GM23248 (cell line): ENCODE data around the gene LPP.

Experiments
- EZH2 ChIP-seq: fragments of 200-600 bp; sonication (generic); IDR thresholded peaks from 2 replicates; pipeline ENCODE4 v1.6.1; 2018; ENCODE audit warnings: antibody characterized with exemption, mild to moderate bottlenecking; ENCODE audit not compliant: insufficient read depth, poor library complexity, severe bottlenecking
- EZH2phosphoT487 ChIP-seq: fragments of 200-600 bp; sonication (generic); IDR thresholded peaks from 2 replicates; pipeline ENCODE4 v1.6.1; 2018; ENCODE audit warnings: antibody characterized with exemption, moderate library complexity, mild to moderate bottlenecking, low read depth; ENCODE audit not compliant: insufficient read depth

- TF ChIP-seq EZH2phosphoT487 (no peak), EZH2 (no peak)
Observed at GRCh38 chr3:188400494-188401243, 246.7 kb downstream of the LPP start.
